ENCODE data around the gene RER1.

DNA sequence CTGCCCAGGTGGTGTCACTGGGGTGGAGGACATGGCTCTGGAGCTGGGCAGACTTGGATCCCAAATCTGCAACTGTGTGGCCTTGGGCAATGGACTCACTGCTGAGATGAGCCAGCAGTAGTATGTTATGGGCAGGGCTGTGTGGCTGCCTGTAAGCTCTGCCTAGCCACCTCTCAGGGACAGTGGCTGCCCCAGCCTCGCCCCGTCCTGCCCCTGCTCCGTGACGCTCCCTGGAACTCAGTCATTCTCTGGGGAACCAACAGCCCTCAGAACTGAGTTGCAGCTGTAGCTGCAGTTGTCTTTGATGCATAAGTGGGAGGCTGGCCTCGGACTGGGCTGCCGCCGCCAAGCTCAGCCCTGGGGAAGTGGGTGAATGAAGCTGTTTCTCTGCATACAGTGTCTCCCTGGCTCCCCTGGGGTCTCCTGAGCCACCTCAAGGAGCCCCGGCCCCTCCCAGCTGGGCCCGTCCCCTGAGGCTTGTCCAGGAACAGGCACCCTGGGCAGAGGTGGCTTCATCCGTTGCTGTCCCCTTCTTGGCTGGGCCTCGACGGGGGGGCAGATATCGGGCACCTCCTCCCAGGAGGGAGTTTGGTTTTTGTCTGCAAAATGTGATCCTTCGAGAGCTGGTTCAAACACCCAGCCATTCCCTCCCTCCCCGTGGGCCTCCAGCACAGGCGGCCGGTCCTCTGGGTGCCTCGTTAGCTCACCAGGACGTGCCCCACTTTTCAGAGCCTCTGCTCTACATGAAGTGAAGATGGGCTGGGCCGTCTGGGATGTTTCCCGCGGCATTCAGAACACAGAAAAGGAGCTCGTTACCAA is 58.2 kb downstream of the RER1 start:
- TF ChIP-seq, protein P1, sequence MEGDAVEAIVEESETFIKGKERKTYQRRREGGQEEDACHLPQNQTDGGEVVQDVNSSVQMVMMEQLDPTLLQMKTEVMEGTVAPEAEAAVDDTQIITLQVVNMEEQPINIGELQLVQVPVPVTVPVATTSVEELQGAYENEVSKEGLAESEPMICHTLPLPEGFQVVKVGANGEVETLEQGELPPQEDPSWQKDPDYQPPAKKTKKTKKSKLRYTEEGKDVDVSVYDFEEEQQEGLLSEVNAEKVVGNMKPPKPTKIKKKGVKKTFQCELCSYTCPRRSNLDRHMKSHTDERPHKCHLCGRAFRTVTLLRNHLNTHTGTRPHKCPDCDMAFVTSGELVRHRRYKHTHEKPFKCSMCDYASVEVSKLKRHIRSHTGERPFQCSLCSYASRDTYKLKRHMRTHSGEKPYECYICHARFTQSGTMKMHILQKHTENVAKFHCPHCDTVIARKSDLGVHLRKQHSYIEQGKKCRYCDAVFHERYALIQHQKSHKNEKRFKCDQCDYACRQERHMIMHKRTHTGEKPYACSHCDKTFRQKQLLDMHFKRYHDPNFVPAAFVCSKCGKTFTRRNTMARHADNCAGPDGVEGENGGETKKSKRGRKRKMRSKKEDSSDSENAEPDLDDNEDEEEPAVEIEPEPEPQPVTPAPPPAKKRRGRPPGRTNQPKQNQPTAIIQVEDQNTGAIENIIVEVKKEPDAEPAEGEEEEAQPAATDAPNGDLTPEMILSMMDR (IDR thresholded peaks at IDR 0.05) = no peak
- no peak for TF ChIP-seq POLR2A (IDR thresholded peaks at IDR 0.05)
